Gastrocnemius medialis (tissue), 4 donors: ENCODE data around the gene NUP107. TPM values are rescaled to one million over a fixed set of nuclear protein-coding genes. Genes with fewer than 3 reads are reported as not detected.
"Not testable (repeated sequence)": the region's sequence is repeated elsewhere in the genome, so short reads cannot be mapped to it uniquely, and the experiment has no call there.

Source experiments
- ATAC-seq, 2 donors: fragments of 150-250 bp; one replicate each; pipeline ENCODE4 v1.9.1; 2016
- DNase-seq, 2 donors: peaks; one replicate each; pipeline ENCODE4 v3.0.0-alpha.2; 2019
- H3K27ac ChIP-seq, 4 donors: fragments of 200-600 bp; sonication (generic); 1 replicate in 1 of 4; 2 replicates in 3 of 4; pipeline ENCODE4 v1.5.1; 2016 to 2018; ENCODE audit warnings: mild to moderate bottlenecking in 2 of 4, moderate library complexity in 1 of 4
- H3K27me3 ChIP-seq, 3 donors: fragments of 200-600 bp; sonication (generic) in 2 of 3; 1 replicate in 1 of 3; 2 replicates in 2 of 3; pipeline versions ENCODE4 v1.5.1 to v1.6.0; 2016 to 2019; ENCODE audit warnings: mild to moderate bottlenecking in 1 of 3, moderate library complexity in 1 of 3
- H3K36me3 ChIP-seq, 2 donors: fragments of 200-600 bp; sonication (generic) in 1 of 2; one replicate each; pipeline ENCODE4 v1.5.1; 2017 to 2018
- H3K4me1 ChIP-seq, 2 donors: fragments of 200-600 bp; sonication (generic) in 1 of 2; one replicate each; pipeline ENCODE4 v1.5.1; 2016 to 2017; ENCODE audit warnings: mild to moderate bottlenecking in 2 of 2
- H3K4me3 ChIP-seq, 4 donors: fragments of 200-600 bp; sonication (generic) in 3 of 4; 1 replicate in 1 of 4; 2 replicates in 3 of 4; pipeline ENCODE4 v1.5.1; 2016 to 2019; ENCODE audit warnings: mild to moderate bottlenecking in 2 of 4
- H3K9me3 ChIP-seq, 3 donors: fragments of 200-600 bp; sonication (generic) in 2 of 3; 1 replicate in 1 of 3; 2 replicates in 2 of 3; pipeline ENCODE4 v1.5.1; 2016 to 2019
- POLR2A ChIP-seq, 2 donors: fragments of 450-650 bp; IDR thresholded peaks; one replicate each; pipeline ENCODE4 v1.6.1; 2017; ENCODE audit warnings: antibody characterized with exemption in 2 of 2, mild to moderate bottlenecking in 2 of 2, moderate library complexity in 2 of 2
- in situ Hi-C, 4 donors: fragments of 200-750 bp; cut with MboI; loops; one replicate each; pipeline versions ENCODE4 v1.15.0 to v1.8.0; 2017; ENCODE audit warnings: low sequenced_read_pairs in 4 of 4
- intact Hi-C: fragments of 100-400 bp; cut with DNase I; formaldehyde crosslinking; loops from one replicate; pipeline ENCODE4 v1.15.1; 2023; ENCODE audit warnings: low total_unique reads
- total RNA-seq, 4 donors: library from RNA; depleted of rRNA; stranded (reverse); fragments of >200 nt; gene quantifications; one replicate each; pipeline versions ENCODE4 v1.1.0 to v1.2.3, GENCODE V29; 2016
- TF ChIP-seq, protein P1 (sequence below), 5 experiments: fragments of 450-650 bp in 3 of 5; fragments of 200-600 bp in 2 of 5; sonication (generic) in 2 of 5; IDR thresholded peaks in 4 of 5; conservative IDR thresholded peaks in 1 of 5; 1 replicate in 4 of 5; 2 replicates in 1 of 5; pipeline ENCODE4 v1.5.1; 2016 to 2019; ENCODE audit warnings: antibody characterized with exemption in 5 of 5, mild to moderate bottlenecking in 3 of 5, moderate library complexity in 3 of 5

NUP107 gene
- 10 to 100 TPM; 13.0 to 43.1 (median 25.9) TPM for total RNA-seq

DNA sequence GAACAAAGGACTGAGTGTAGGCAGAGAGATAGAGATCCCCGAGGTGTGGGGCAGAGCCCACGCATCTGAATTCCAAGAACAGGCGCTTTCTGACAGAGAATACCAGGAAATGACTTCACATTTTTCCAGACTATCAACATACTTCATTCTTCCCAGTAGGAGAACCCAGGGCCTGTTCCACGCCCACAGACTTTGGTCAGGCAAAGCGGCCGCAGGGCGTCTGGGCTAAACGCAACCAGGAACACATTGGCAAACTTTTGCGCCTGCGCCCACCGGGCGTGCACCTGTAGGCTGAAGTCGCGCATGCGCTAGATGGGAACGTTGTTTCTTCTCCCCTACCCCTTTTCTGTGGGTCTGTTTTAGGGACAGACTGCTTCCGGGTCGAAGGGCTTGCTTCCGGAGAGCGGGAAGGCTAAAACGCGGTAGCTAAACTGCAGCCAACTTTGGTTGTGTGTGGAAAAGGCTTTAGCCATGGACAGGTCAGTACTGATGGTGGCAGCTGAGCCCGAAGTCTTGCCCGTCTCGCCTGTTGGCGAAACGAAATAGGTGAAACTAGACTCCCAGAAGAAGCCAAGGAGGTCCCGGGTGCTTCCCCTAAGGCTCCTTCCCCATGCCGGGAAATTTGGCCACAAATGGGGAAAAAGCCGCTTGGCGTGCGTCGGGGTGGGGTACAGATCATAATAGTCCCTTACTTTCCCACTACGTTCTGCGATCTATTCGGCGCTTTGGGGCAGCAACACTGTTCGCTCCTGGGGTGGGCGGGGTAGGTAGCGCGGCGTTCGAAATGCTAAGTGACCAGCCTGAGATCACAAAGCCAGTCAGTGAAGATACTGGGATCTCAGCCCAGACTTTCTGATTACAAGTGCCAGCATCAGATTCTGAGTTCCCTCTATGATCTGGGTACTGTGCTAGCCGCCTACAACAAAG is at the start of gene NUP107:
TSS of gene NUP107 (plus strand) at position 384 of the 927 bp plus-strand sequence. CDS start at position 472, 88 bp downstream.
- no peaks in the 10 kb centered on the region for H3K9me3 ChIP-seq
- H3K27ac ChIP-seq, result peak within 1 kb of the TSS; percentile 70 to 87 (median 86)
- peak; percentile 96 to 97 for DNase-seq
- intact Hi-C loops, result loop anchor here (1.0 to 2.0 kb wide), 5 partner anchors 60 to 355 kb away; partner anchors contain the start of genes MDM1, RAP1B and SLC35E3
- peak; percentile 100 for ATAC-seq
- peaks cover 0 to 15% of the 10 kb centered on the region in 2 donors for H3K36me3 ChIP-seq
- H3K4me3 ChIP-seq, result peak within 1 kb of the TSS; percentile 87 to 100 (median 96)
- no peaks in the 10 kb centered on the region for H3K27me3 ChIP-seq
- in situ Hi-C loops, result loop anchor here in 3 of 4 donors (5.0 to 25.0 kb wide), 3 partner anchors 330 to 1425 kb away; partner anchors contain the start of gene CAND1 (in 1 of the 3)
- H3K4me1 ChIP-seq, result peaks cover 13 to 18% of the 10 kb centered on the region in 2 donors
- TF ChIP-seq, protein P1, sequence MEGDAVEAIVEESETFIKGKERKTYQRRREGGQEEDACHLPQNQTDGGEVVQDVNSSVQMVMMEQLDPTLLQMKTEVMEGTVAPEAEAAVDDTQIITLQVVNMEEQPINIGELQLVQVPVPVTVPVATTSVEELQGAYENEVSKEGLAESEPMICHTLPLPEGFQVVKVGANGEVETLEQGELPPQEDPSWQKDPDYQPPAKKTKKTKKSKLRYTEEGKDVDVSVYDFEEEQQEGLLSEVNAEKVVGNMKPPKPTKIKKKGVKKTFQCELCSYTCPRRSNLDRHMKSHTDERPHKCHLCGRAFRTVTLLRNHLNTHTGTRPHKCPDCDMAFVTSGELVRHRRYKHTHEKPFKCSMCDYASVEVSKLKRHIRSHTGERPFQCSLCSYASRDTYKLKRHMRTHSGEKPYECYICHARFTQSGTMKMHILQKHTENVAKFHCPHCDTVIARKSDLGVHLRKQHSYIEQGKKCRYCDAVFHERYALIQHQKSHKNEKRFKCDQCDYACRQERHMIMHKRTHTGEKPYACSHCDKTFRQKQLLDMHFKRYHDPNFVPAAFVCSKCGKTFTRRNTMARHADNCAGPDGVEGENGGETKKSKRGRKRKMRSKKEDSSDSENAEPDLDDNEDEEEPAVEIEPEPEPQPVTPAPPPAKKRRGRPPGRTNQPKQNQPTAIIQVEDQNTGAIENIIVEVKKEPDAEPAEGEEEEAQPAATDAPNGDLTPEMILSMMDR (IDR thresholded peaks at IDR 0.05 in 4 of 5, conservative IDR thresholded peaks at IDR 0.05 in 1 of 5), result peak in 3 of 5 experiments; percentile 9 to 18 (median 16)
- peak; percentile 16 to 37 for TF ChIP-seq POLR2A (IDR thresholded peaks at IDR 0.05)

DNA sequence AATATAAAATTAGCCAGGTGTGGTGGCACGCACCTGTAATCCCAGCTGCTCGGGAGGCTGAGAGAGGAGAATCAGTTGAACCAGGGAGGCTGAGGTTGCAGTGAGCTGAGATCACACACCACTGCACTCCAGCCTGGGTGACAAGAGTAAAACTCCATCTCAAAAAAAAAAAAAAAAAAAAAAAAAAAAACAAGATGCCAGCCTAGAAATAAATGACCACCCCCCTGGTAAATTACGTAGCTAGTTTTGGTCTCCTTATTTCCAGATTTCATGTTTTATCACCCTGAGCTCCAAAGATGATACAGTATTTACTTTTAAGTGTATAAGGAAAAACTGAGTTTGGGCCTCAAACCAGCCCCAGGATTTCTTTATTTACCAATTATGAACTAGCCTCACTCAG is 49.3 kb upstream of the NUP107 start:
- ATAC-seq, H3K4me3 ChIP-seq, H3K36me3 ChIP-seq, intact Hi-C loops, H3K27me3 ChIP-seq, DNase-seq, in situ Hi-C loops, H3K9me3 ChIP-seq, H3K27ac ChIP-seq: not testable (repeated sequence)
- H3K4me1 ChIP-seq, result peaks cover 49 to 62% of the 10 kb centered on the region in 2 donors

DNA sequence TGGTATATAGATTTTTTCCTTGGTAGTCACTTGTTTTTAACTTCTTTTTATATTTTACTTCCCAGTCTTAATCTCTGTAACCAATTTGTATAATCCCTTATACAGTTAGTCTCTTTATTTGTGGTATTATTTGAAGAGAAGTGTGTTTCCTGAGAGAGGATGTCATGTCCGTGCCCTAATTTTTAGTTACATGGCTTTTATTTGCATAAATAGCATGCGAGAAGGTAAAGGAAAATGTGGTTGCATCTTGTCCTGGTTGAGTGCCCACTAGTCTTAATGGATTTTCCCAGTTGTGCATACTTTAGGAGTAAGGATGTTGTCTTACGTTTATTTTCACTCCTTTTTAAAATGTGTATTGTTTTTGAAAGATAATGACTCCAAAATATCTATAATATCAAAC is 48.6 kb upstream of the NUP107 start:
- H3K27ac ChIP-seq, result no peak overlapping the region
- ATAC-seq, result no peak
- no peaks in the 10 kb centered on the region for H3K36me3 ChIP-seq
- DNase-seq, result no peak
- TF ChIP-seq, protein P1 (IDR thresholded peaks at IDR 0.05 in 4 of 5, conservative IDR thresholded peaks at IDR 0.05 in 1 of 5), result no peak
- intact Hi-C loops (no loop called here), in situ Hi-C loops (no loop called here)
- no peaks in the 10 kb centered on the region for H3K9me3 ChIP-seq
- peaks cover 46 to 60% of the 10 kb centered on the region in 2 donors for H3K4me1 ChIP-seq
- H3K4me3 ChIP-seq, result no peak overlapping the region
- no peaks in the 10 kb centered on the region for H3K27me3 ChIP-seq

DNA sequence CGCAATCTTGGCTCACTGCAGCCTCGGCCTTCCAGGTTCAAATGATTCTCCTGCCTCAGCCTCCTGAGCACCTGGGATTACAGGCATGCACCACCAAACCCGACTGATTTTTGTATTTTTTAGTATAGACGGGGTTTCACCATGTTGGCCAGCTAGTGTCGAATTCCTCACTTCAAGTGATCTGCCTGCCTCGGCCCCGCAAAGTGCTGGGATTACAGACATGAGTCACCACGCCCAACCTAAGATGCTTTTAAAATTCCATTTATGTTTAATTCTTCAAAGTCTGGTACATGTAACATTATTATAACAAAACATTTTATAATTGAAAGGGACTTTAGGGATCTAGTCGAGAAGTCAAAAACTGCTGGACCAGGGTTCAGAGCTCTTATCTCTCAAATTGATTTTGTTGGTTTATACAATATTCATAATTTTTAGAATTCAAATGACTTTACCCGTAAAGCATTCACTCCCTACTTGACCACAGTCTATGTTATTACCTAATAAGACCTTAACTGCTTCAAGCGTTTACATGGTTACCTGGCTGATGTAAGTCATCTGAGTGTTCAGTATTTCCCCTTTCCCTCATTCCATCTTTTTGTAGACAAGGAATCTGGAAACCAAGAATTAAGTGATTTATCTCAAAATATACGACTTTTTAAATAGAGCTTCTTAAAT is 47.9 kb upstream of the NUP107 start:
- in situ Hi-C loops (no loop called here), intact Hi-C loops (no loop called here)
- ATAC-seq, result no peak
- H3K4me1 ChIP-seq, result peaks cover 41 to 53% of the 10 kb centered on the region in 2 donors
- H3K27ac ChIP-seq, result no peak overlapping the region
- no peak for TF ChIP-seq POLR2A (IDR thresholded peaks at IDR 0.05)
- TF ChIP-seq, protein P1 (IDR thresholded peaks at IDR 0.05 in 4 of 5, conservative IDR thresholded peaks at IDR 0.05 in 1 of 5), result no peak
- H3K27me3 ChIP-seq, result no peaks in the 10 kb centered on the region
- no peaks in the 10 kb centered on the region for H3K36me3 ChIP-seq
- H3K4me3 ChIP-seq, result no peak overlapping the region
- no peak for DNase-seq
- no peaks in the 10 kb centered on the region for H3K9me3 ChIP-seq

DNA sequence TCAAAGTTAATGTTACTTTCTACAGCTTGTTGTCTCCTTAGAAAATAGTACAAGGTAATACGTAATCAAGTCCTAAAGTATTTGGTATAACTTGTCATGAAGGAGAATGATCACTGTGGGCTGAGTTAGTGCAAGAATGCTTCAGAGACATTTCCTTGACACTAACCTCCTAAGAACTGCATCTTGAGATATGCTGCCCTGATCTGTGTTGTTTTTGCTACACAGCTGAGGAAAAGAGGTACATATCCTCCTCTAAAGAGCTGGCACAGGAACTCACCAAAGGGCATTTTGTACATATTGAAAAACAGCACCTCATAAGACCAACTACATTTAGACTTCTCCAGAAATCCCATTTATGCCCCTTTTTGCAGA is 47.4 kb upstream of the NUP107 start:
- Histone ChIP-seq H3K27me3 (no peaks in the 10 kb centered on the region), H3K4me1 (peaks cover 36 to 48% of the 10 kb centered on the region in 2 donors), H3K4me3 (no peak overlapping the region), H3K36me3 (no peaks in the 10 kb centered on the region), H3K9me3 (no peaks in the 10 kb centered on the region), H3K27ac (no peak overlapping the region)
- TF ChIP-seq, protein P1 (IDR thresholded peaks at IDR 0.05 in 4 of 5, conservative IDR thresholded peaks at IDR 0.05 in 1 of 5), result no peak
- no peak for TF ChIP-seq POLR2A (IDR thresholded peaks at IDR 0.05)
- in situ Hi-C loops, result no loop called here
- ATAC-seq (no peak), DNase-seq (no peak)
- intact Hi-C loops, result no loop called here
